Measurements from ENCODE around the gene FAM118B. TPM values are rescaled to one million over a fixed set of nuclear protein-coding genes. Genes with fewer than 3 reads are reported as not detected.

Gene FAM118B
- total RNA-seq, 1 donor from 2014 or later: 24.8 TPM

DNA sequence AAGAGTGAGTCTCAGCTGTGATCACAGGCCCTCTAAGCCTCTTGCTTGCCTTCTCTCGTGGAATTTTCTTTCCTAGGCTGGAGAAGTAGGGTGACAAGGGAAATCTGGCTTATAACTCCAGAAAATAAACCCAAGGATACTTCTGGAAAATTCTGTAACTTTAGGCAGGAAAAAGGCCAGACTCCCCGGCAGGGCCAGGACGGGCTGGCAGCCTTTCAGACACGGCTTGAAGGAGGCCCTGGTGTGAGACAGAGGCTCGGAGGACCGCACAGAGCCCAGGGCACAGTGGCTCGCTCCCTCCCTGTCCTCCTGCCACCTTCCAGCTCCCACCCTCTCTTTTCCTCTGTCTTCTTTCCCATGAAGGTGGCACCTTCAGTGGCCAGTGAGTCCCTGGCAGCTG lies 19.2 kb upstream of the FAM118B start:
- Mint-ChIP-seq H3K27ac (no peak overlapping the region), H3K4me1 (ENCODE audit: unreplicated experiment) (peaks cover 47% of the 10 kb centered on the region), H3K27me3 (no peaks in the 10 kb centered on the region), H3K9me3 (no peaks in the 10 kb centered on the region), H3K4me3 (no peak overlapping the region), H3K36me3 (peaks cover 27% of the 10 kb centered on the region)
- TF ChIP-seq, protein P1, sequence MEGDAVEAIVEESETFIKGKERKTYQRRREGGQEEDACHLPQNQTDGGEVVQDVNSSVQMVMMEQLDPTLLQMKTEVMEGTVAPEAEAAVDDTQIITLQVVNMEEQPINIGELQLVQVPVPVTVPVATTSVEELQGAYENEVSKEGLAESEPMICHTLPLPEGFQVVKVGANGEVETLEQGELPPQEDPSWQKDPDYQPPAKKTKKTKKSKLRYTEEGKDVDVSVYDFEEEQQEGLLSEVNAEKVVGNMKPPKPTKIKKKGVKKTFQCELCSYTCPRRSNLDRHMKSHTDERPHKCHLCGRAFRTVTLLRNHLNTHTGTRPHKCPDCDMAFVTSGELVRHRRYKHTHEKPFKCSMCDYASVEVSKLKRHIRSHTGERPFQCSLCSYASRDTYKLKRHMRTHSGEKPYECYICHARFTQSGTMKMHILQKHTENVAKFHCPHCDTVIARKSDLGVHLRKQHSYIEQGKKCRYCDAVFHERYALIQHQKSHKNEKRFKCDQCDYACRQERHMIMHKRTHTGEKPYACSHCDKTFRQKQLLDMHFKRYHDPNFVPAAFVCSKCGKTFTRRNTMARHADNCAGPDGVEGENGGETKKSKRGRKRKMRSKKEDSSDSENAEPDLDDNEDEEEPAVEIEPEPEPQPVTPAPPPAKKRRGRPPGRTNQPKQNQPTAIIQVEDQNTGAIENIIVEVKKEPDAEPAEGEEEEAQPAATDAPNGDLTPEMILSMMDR (conservative IDR thresholded peaks at IDR 0.05): no peak
- DNase-seq (ENCODE audit: extremely low spot score, unreplicated experiment): no peak

DNA sequence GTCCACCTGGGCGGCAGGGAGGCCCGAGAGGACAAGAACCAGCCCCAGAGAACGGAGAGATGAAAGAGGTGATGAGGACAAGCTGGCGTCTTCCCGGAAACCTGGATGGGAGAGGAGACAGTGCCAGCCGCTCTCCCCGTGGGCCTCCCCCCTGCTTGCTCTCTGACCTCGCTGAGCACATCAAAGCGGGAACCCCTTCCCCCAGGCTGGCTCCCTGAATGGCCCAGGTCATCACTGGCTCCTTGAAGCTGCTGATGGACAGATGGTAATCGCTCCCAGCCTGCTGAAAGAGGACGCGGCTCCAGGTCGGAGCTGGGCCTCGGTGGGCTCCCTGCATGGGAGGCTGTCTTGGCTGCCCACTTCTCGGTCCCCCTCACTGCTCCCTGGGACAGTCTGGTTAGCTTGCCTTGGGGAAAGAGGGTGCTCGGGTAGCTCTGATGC lies 18.5 kb upstream of the FAM118B start:
- H3K36me3 Mint-ChIP-seq: peaks cover 32% of the 10 kb centered on the region
- DNase-seq (ENCODE audit: extremely low spot score, unreplicated experiment): no peak
- H3K27me3 Mint-ChIP-seq: no peaks in the 10 kb centered on the region
- no peak overlapping the region for H3K4me3 Mint-ChIP-seq
- H3K27ac Mint-ChIP-seq: no peak overlapping the region
- TF ChIP-seq, protein P1 (conservative IDR thresholded peaks at IDR 0.05): no peak
- H3K4me1 Mint-ChIP-seq (ENCODE audit: unreplicated experiment): peaks cover 47% of the 10 kb centered on the region
- H3K9me3 Mint-ChIP-seq: no peaks in the 10 kb centered on the region

DNA sequence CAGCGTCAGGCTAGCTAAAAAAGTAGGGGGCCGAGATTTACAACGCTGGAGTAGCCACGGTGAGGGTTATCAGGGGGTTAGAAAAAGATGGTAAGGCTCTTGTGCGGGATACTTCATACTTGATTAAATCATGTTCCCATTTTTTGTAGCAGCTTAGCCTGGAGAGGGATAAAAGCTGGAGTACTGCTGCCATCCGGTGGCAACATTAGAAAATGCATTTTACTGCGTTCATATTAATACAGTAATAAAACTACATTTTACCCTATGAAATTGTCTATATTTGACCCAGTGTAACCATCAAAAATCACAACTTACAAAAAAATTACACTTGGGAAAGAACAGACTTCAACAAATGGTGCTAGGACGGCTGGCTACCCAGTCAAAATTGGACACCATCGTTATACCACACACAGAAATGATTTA lies 17.4 kb upstream of the FAM118B start:
- Mint-ChIP-seq H3K36me3 (peaks cover 33% of the 10 kb centered on the region), H3K27ac (peak overlapping the region; percentile 11), H3K4me1 (ENCODE audit: unreplicated experiment) (peaks cover 36% of the 10 kb centered on the region), H3K27me3 (no peaks in the 10 kb centered on the region), H3K4me3 (no peak overlapping the region), H3K9me3 (no peaks in the 10 kb centered on the region)
- DNase-seq (ENCODE audit: extremely low spot score, unreplicated experiment): no peak
- TF ChIP-seq, protein P1 (conservative IDR thresholded peaks at IDR 0.05): peak; percentile 93

DNA sequence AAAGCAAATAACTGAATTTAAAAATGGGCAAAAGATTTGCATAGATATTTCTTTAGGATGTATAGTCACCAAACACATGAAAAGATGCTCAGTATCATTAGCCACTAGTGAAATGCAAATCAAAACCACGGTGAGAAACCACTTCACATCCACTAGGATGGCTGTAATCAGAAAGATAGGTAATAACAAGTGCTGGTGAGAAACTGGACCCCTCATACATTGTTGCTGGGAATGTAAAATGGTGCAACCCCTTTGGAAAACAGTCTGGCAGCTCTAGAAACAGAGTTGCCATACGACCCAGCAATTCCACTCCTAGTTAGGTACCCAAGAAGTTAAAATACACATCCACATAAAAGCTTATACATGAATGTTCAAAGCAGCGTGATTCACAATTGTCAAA lies 16.5 kb upstream of the FAM118B start:
- peaks cover 33% of the 10 kb centered on the region for H3K4me1 Mint-ChIP-seq (ENCODE audit: unreplicated experiment)
- H3K9me3 Mint-ChIP-seq: no peaks in the 10 kb centered on the region
- H3K27me3 Mint-ChIP-seq: no peaks in the 10 kb centered on the region
- H3K4me3 Mint-ChIP-seq: no peak overlapping the region
- H3K27ac Mint-ChIP-seq: no peak overlapping the region
- TF ChIP-seq, protein P1 (conservative IDR thresholded peaks at IDR 0.05): no peak
- DNase-seq (ENCODE audit: extremely low spot score, unreplicated experiment): no peak
- peaks cover 33% of the 10 kb centered on the region for H3K36me3 Mint-ChIP-seq

DNA sequence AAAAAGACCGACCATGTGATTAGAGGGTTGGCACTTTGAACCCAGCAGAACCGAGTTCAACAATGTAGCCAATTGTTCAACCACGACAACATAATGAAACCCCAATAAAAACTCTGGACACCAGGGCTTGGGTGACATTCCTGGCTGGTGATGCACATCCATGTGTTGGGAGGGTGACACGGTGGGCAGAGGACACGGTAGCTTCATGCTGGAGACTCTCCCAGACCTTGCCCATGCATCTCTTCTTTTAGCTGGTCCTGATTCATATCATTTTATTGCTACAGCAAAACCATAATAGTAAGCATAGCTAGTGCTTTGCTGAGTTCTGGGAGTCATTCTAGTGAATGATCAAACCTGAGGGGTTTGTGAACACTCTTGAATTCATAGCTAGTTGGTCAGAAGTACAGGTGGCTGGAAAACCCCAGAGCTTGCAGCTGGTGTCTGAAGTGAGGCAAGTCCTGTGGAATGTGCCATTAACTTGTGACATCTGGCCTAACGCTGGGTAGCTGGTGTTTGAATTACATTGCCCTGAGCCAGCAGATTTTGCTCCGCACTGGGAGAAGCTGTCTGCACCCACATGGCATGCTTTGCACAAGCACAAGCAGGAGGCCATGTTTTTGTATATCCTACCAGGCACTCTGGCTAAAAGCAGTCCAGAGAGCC lies 14.2 kb upstream of the FAM118B start:
- H3K27ac Mint-ChIP-seq: peak overlapping the region; percentile 59
- TF ChIP-seq, protein P1 (conservative IDR thresholded peaks at IDR 0.05): no peak
- H3K4me1 Mint-ChIP-seq (ENCODE audit: unreplicated experiment): peaks cover 19% of the 10 kb centered on the region
- H3K36me3 Mint-ChIP-seq: peaks cover 38% of the 10 kb centered on the region
- no peaks in the 10 kb centered on the region for H3K9me3 Mint-ChIP-seq
- no peaks in the 10 kb centered on the region for H3K27me3 Mint-ChIP-seq
- H3K4me3 Mint-ChIP-seq: no peak overlapping the region
- no peak for DNase-seq (ENCODE audit: extremely low spot score, unreplicated experiment)

Measured in type B pancreatic cell (in vitro differentiated cells).